Left renal cortex interstitium (tissue), 4 donors: ENCODE results near the gene SAP30. TPM values are rescaled to one million over a fixed set of nuclear protein-coding genes. Genes with fewer than 3 reads are reported as not detected.

Source experiments
- DNase-seq, 4 donors: peaks; one replicate each; pipeline ENCODE4 v3.0.0-alpha.2; 2013; ENCODE audit warnings: low read depth in 4 of 4, low spot score in 2 of 4, missing footprints in 1 of 4
- polyA plus RNA-seq, 4 donors: library from polyadenylated mRNA; unstranded; fragments of 120-200 nt; gene quantifications; one replicate each; pipeline ENCODE4 v1.2.1, GENCODE V29; 2013; ENCODE audit not compliant: insufficient read length in 4 of 4

The SAP30 gene
- polyA plus RNA-seq, 4 donors, result 12.8 to 17.7 (median 14.6) TPM

- no peak for DNase-seq
These were observed 5.3 kb upstream of the SAP30 start for GRCh38 chr4:173365359-173365996.

- DNase-seq, result no peak
These were observed 3.5 kb upstream of the SAP30 start for GRCh38 chr4:173367285-173367684.

GRCh38 chr4:173367946-173368345, 2.8 kb upstream of the SAP30 start:
- DNase-seq, result no peak

GRCh38 chr4:173370130-173370476, 651 bp upstream of the SAP30 start:
- no peak for DNase-seq

GRCh38 chr4:173371292-173372192, 788 bp downstream of the SAP30 start:
- DNase-seq, result peak; percentile 50 to 71 (median 64)

GRCh38 chr4:173374588-173374987, 3.8 kb downstream of the SAP30 start:
- DNase-seq, result no peak

GRCh38 chr4:173379929-173380328, 9.2 kb downstream of the SAP30 start:
- no peak for DNase-seq

- DNase-seq, result no peak
These were observed 10.2 kb downstream of the SAP30 start for GRCh38 chr4:173380987-173381386.

- DNase-seq, result no peak
These were observed 10.9 kb downstream of the SAP30 start for GRCh38 chr4:173381610-173382009.

- DNase-seq, result no peak
These were observed 11.6 kb downstream of the SAP30 start for GRCh38 chr4:173382349-173382748.

GRCh38 chr4:173386751-173387150, 16.0 kb downstream of the SAP30 start:
- no peak for DNase-seq

GRCh38 chr4:173391701-173392100, 20.9 kb downstream of the SAP30 start:
- no peak for DNase-seq

GRCh38 chr4:173397604-173398003, 26.9 kb downstream of the SAP30 start:
- DNase-seq, result no peak

- DNase-seq, result no peak
These were observed 27.5 kb downstream of the SAP30 start for GRCh38 chr4:173398220-173398619.

- no peak for DNase-seq
These were observed 28.1 kb downstream of the SAP30 start, which contains the start of gene SCRG1 for GRCh38 chr4:173398779-173399415. TSS of gene SCRG1 (minus strand) at chr4:173399116. CDS start at chr4:173391414, 7,702 bp downstream.

GRCh38 chr4:173401063-173401462, 30.3 kb downstream of the SAP30 start:
- no peak for DNase-seq

- no peak for DNase-seq
These were observed 32.3 kb downstream of the SAP30 start for GRCh38 chr4:173403051-173403450.

- no peak for DNase-seq
These were observed 33.6 kb downstream of the SAP30 start for GRCh38 chr4:173404296-173404865.

GRCh38 chr4:173405840-173406606, 35.3 kb downstream of the SAP30 start:
- DNase-seq, result no peak

- DNase-seq, result no peak
These were observed 39.3 kb downstream of the SAP30 start for GRCh38 chr4:173410079-173410478.
